K562 (cell line): ENCODE results near the gene KLHL29. TPM values are rescaled to one million over a fixed set of nuclear protein-coding genes. Genes with fewer than 3 reads are reported as not detected.

ENCODE experiments used
- ATAC-seq: fragments of 200-7000 bp; cut with Tn5 transposase; 3 replicates; pipeline ENCODE4 v1.9.1; 2020; ENCODE audit warnings: moderate library complexity
- BruUV-seq: library from RNA; stranded (reverse); fragments of 400-500 nt; replicated peaks from 2 replicates; lab custom pipeline; 2021; lab: Mats Ljungman, UMichigan
- CTCF ChIA-PET: fragments of 300-600 bp; formaldehyde crosslinking; extraction: SDS; loops from one replicate; lab custom pipeline; 2021; ENCODE audit warnings: low intra/inter-chr PET ratio; lab: Yijun Ruan, JAX
- POLR2A ChIA-PET: fragments of 300-600, 350-650 bp; sonication (Branson Sonifier 250); formaldehyde crosslinking; extraction: SDS; loops from one replicate; lab custom pipeline; 2021; ENCODE audit warnings: antibody characterized with exemption, inconsistent platforms; lab: Yijun Ruan, JAX
- DNase-seq, 4 experiments: peaks; one replicate each; pipeline versions ENCODE4 v3.0.0 to v3.0.0-alpha.2; 2011 to 2018; ENCODE audit warnings: low spot score in 3 of 4, mixed read lengths in 3 of 4; ENCODE audit errors: extremely low read depth in 1 of 4
- FAIRE-seq: peaks from 2 replicates; lab custom pipeline; 2011; peaks lifted over from hg19 to GRCh38; lab: Jason Lieb, UNC
- H2AFZ ChIP-seq: 2 replicates; pipeline ENCODE4 v1.6.0; 2011; ENCODE audit warnings: low read depth, low read length, control low read depth, inconsistent platforms
- H3K27ac ChIP-seq: fragments of 200-600 bp; 3 replicates; pipeline ENCODE4 v1.8.0; 2011; ENCODE audit warnings: low read depth, mild to moderate bottlenecking, control low read depth, inconsistent platforms, low read length, moderate library complexity, mixed read lengths; ENCODE audit errors: extremely low read depth
- H3K27me3 ChIP-seq, 2 experiments: fragments of 300-600 bp in 1 of 2; 2 replicates in 1 of 2; 3 replicates in 1 of 2; pipeline versions ENCODE4 v1.6.0 to v1.8.0; 2011; ENCODE audit warnings: inconsistent platforms in 2 of 2, low read length in 2 of 2, mild to moderate bottlenecking in 1 of 2, mixed read lengths in 1 of 2, moderate library complexity in 1 of 2; ENCODE audit not compliant: control insufficient read depth in 2 of 2, insufficient read depth in 2 of 2
- H3K36me3 ChIP-seq: fragments of 300-600 bp; 3 replicates; pipeline ENCODE4 v1.8.0; 2011; ENCODE audit warnings: mild to moderate bottlenecking, low read length, inconsistent platforms; ENCODE audit not compliant: control insufficient read depth, insufficient read depth
- H3K4me1 ChIP-seq, 2 experiments: fragments of 200-600 bp in 1 of 2; replicated peaks in 1 of 2; 2 replicates in 1 of 2; 3 replicates in 1 of 2; pipeline versions ENCODE4 v1.5.1 to v1.8.0; 2011; ENCODE audit warnings: inconsistent platforms in 2 of 2, low read length in 2 of 2, mild to moderate bottlenecking in 1 of 2, mixed read lengths in 1 of 2, moderate library complexity in 1 of 2; ENCODE audit not compliant: control insufficient read depth in 2 of 2, insufficient read depth in 2 of 2
- H3K4me2 ChIP-seq: 2 replicates; pipeline ENCODE4 v1.6.1; 2011; ENCODE audit warnings: low read length, control low read depth, inconsistent platforms, mixed read lengths; ENCODE audit not compliant: insufficient read depth
- H3K4me3 ChIP-seq: fragments of 200-600 bp; sonication (generic), shearing (Covaris generic); 2 replicates; pipeline ENCODE4 v1.5.1; 2016; ENCODE audit warnings: control low read depth, inconsistent platforms
- H3K79me2 ChIP-seq: fragments of 200-600 bp; 3 replicates; pipeline ENCODE4 v1.8.0; 2011; ENCODE audit warnings: low read length, inconsistent platforms; ENCODE audit not compliant: control insufficient read depth, insufficient read depth
- H3K9ac ChIP-seq, 2 experiments: 2 replicates each; pipeline versions ENCODE4 v1.6.0 to v1.6.1; 2011; ENCODE audit warnings: low read depth in 2 of 2, low read length in 2 of 2, control low read depth in 1 of 2, inconsistent platforms in 1 of 2, mild to moderate bottlenecking in 1 of 2, mixed read lengths in 1 of 2; ENCODE audit not compliant: insufficient read depth in 1 of 2
- H3K9me1 ChIP-seq: one replicate; pipeline ENCODE4 v1.6.0; 2011; ENCODE audit warnings: inconsistent platforms, mild to moderate bottlenecking, low read length, moderate library complexity; ENCODE audit not compliant: control insufficient read depth, insufficient read depth
- H3K9me3 ChIP-seq: replicated peaks from 2 replicates; pipeline ENCODE4 v1.5.1; 2011; ENCODE audit warnings: low read depth, low read length, inconsistent platforms; ENCODE audit not compliant: control insufficient read depth, insufficient read depth
- H4K20me1 ChIP-seq: replicated peaks from 2 replicates; pipeline ENCODE4 v1.6.1; 2011; ENCODE audit warnings: low read length, inconsistent platforms, mixed read lengths; ENCODE audit not compliant: control insufficient read depth, insufficient read depth
- KAT7 ChIP-seq: sonication (generic); formaldehyde crosslinking; IDR thresholded peaks from 2 replicates; pipeline ENCODE4 v1.8.0; 2022; ENCODE audit warnings: missing genetic modification reagents, mild to moderate bottlenecking, borderline replicate concordance
- NCOA1 ChIP-seq: fragments of 450-650 bp; IDR thresholded peaks from 2 replicates; pipeline ENCODE4 v1.6.1; 2016; ENCODE audit warnings: low read depth
- POLR2AphosphoS2 ChIP-seq: IDR thresholded peaks from 2 replicates; pipeline ENCODE4 v1.6.1; 2012; ENCODE audit warnings: low read length, improper control_type of control experiment
- SMAD2 ChIP-seq: fragments of 150-350 bp; IDR thresholded peaks from 2 replicates; pipeline ENCODE4 v1.6.1; 2014; ENCODE audit warnings: low read depth, mild to moderate bottlenecking, low read length
- ZNF764 ChIP-seq: fragments of 250-450 bp; sonication (Bioruptor Pico); IDR thresholded peaks from 2 replicates; pipeline ENCODE4 v1.4.0; 2020; ENCODE audit warnings: low read depth, mild to moderate bottlenecking, moderate library complexity
- WGBS: fragments of 100-300 bp; shearing (Covaris generic); methylation state at CpG from one replicate; pipeline ENCODE4 v1.1.6; 2016; ENCODE audit warnings: low coverage, mixed read lengths; ENCODE audit not compliant: insufficient coverage; ENCODE audit errors: missing lambda C conversion rate; 5-methylcytosine and 5-hydroxymethylcytosine counted together
- in situ Hi-C: fragments of 300-500 bp; cut with MboI; formaldehyde crosslinking; loops from 4 replicates; pipeline ENCODE4 v1.15.0; 2018; ENCODE audit warnings: inconsistent platforms, mixed read lengths
- intact Hi-C: fragments of 100-400 bp; cut with micrococcal nuclease; formaldehyde crosslinking; loops from 2 replicates; pipeline ENCODE4 v1.14.2; 2022
- polyA plus RNA-seq, 8 experiments: library from polyadenylated mRNA; depleted of rRNA in 4 of 8; stranded (reverse) in 5 of 8; unstranded in 3 of 8; fragments of >200 nt; fragmentation: Nextera tagmentation in 2 of 8; fragmentation: Illumina TruSeq in 1 of 8; extraction: Ambion mirVana in 2 of 8; extraction: Trizol in 1 of 8; gene quantifications; 2 replicates each; pipeline versions ENCODE4 v1.2.1 to v1.2.3, GENCODE V29; 2011 to 2014; ENCODE audit warnings: inconsistent platforms in 1 of 8, missing spikeins in 1 of 8
- total RNA-seq, 7 experiments: library from RNA; depleted of rRNA in 6 of 7; stranded (reverse); fragments of >200 nt in 6 of 7; fragmentation: Illumina TruSeq in 2 of 7; extraction: Trizol in 2 of 7; gene quantifications; 2 replicates each; pipeline versions ENCODE4 v1.2.1 to v1.2.3, GENCODE V29; 2011 to 2021; ENCODE audit warnings: low replicate concordance in 1 of 7
- TF ChIP-seq, protein P1 (sequence below): sonication (generic); formaldehyde crosslinking; IDR thresholded peaks from 2 replicates; pipeline ENCODE4 v1.8.1; 2023; ENCODE audit warnings: mild to moderate bottlenecking, missing genetic modification reagents, moderate library complexity

The KLHL29 gene
- total and polyA plus RNA-seq, 9 of the 15 experiments (the other 6 are each of a cell fraction or from before 2014, with no cell fraction given): 0.03 to 0.31 (median 0.08) TPM; not detected in 1

DNA sequence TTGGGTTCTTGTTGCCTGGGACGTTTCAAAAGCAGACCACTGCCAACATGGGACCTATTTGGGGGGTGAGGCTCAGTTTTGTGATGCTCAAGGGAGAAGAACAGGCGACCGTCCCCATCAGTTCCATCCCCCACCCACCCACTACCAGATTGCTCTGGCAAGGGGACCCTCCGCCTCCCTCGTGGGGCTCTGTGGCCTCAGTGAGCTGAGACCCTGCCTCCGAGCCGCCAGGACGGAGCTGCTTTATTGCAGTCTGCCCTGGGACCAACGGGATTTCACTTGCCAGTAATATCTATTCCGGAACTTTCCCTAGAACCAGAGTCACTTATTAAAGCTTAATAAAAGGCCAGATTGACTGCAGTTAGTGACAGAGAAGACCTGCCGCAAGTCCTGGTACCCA, 146.3 kb downstream of the KLHL29 start:
- intact Hi-C loops: no loop called here
- no peak overlapping the region for H3K4me3 ChIP-seq
- peaks cover 42 to 82% of the 10 kb centered on the region in 2 experiments; a peak in 4 of 5 replicates for H3K27me3 ChIP-seq
- no peak overlapping the region for H3K9ac ChIP-seq
- in situ Hi-C loops: no loop called here
- no peaks in the 10 kb centered on the region for H3K36me3 ChIP-seq
- H3K79me2 ChIP-seq: no peaks in the 10 kb centered on the region
- TF ChIP-seq ZNF764: no peak
- TF ChIP-seq KAT7 (CRISPR knock-in tag): no peak
- no peak for TF ChIP-seq NCOA1
- TF ChIP-seq, protein P1, sequence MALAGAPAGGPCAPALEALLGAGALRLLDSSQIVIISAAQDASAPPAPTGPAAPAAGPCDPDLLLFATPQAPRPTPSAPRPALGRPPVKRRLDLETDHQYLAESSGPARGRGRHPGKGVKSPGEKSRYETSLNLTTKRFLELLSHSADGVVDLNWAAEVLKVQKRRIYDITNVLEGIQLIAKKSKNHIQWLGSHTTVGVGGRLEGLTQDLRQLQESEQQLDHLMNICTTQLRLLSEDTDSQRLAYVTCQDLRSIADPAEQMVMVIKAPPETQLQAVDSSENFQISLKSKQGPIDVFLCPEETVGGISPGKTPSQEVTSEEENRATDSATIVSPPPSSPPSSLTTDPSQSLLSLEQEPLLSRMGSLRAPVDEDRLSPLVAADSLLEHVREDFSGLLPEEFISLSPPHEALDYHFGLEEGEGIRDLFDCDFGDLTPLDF (CRISPR knock-in tag): no peak
- POLR2A ChIA-PET: interaction anchor here (1.4 kb wide), 1 partner anchor 16 kb away, joined by 3 read pairs; no protein-coding TSS in a partner anchor
- H3K4me2 ChIP-seq: no peak overlapping the region
- no peaks in the 10 kb centered on the region; the same call in 1 of the 2 replicates for H4K20me1 ChIP-seq
- CTCF ChIA-PET: no interaction called here
- WGBS: 1% methylated on average over 10 of the region's 11 CpGs
- H3K9me3 ChIP-seq: no peaks in the 10 kb centered on the region
- no peak for FAIRE-seq
- ATAC-seq: no peak
- H2AFZ ChIP-seq: no peak overlapping the region
- BruUV-seq: no TSS peak
- no peaks in the 10 kb centered on the region; a peak in 1 of 5 replicates for H3K4me1 ChIP-seq
- DNase-seq: no peak
- H3K27ac ChIP-seq: no peak overlapping the region
- no peaks in the 10 kb centered on the region for H3K9me1 ChIP-seq

DNA sequence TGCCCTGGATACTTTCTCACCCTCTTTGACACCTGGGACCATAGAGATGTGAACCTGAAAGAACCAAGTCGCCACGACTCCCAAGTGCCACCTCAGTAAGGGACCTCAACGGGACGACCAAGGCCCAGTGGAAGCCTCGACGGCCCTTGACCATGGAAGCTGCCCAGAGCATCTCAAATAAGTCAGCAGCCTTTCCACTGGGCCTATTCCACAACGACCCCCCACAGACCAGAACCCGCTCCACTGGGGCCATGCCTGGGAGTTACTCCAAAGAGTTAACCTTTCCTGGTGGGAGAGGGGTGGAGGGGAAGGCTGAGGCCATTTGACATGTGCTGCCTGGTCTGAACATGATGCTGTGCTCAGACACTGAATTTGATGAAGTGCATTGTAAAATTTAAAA, 146.9 kb downstream of the KLHL29 start:
- DNase-seq: no peak
- ChIA-PET POLR2A (interaction anchor here (1.0 kb wide), 1 partner anchor 10 kb away, joined by 3 read pairs; no protein-coding TSS in a partner anchor), CTCF (no interaction called here)
- H3K9me3 ChIP-seq: no peaks in the 10 kb centered on the region
- H3K4me3 ChIP-seq: no peak overlapping the region
- H3K27ac ChIP-seq: no peak overlapping the region
- no peak for ATAC-seq
- H2AFZ ChIP-seq: no peak overlapping the region
- 2% methylated on average over 8 of the region's 8 CpGs for WGBS
- no peak overlapping the region for H3K4me2 ChIP-seq
- peaks cover 38 to 82% of the 10 kb centered on the region in 2 experiments for H3K27me3 ChIP-seq
- TF ChIP-seq SMAD2: no peak
- TF ChIP-seq POLR2AphosphoS2: no peak
- in situ Hi-C loops: no loop called here
- H3K36me3 ChIP-seq: no peaks in the 10 kb centered on the region
- no peak for FAIRE-seq
- intact Hi-C loops: no loop called here
- no peaks in the 10 kb centered on the region for H3K9me1 ChIP-seq
- H3K4me1 ChIP-seq: no peaks in the 10 kb centered on the region; a peak in 1 of 5 replicates
- BruUV-seq: no TSS peak
- no peaks in the 10 kb centered on the region for H3K79me2 ChIP-seq
- H3K9ac ChIP-seq: no peak overlapping the region
- no peaks in the 10 kb centered on the region; the same call in 1 of the 2 replicates for H4K20me1 ChIP-seq
